A673 (cell line): ENCODE results near the gene LDHAL6A.

ENCODE experiments used
- CTCF ChIP-seq: fragments of 300-800, 200-600 bp; sonication (generic); conservative IDR thresholded peaks from 2 replicates; pipeline ENCODE4 v1.5.1; 2017; ENCODE audit warnings: low read depth, mild to moderate bottlenecking, antibody characterized with exemption, low read length, moderate library complexity, mixed read lengths
- EZH2 ChIP-seq: fragments of 200-600 bp; sonication (generic); IDR thresholded peaks from 2 replicates; pipeline ENCODE4 v1.6.1; 2017; ENCODE audit warnings: borderline replicate concordance, low read depth, mild to moderate bottlenecking, mixed read lengths, antibody characterized with exemption, low read length; ENCODE audit not compliant: poor library complexity, severe bottlenecking

- TF ChIP-seq CTCF (no peak), EZH2 (no peak)
Observed at GRCh38 chr11:18490736-18491485, 35.3 kb downstream of the LDHAL6A start.
